ENCODE measurements around the gene BTNL3. TPM values are rescaled to one million over a fixed set of nuclear protein-coding genes. Genes with fewer than 3 reads are reported as not detected.

The BTNL3 gene
- total RNA-seq, 1 donor from 2014 or later: not detected

DNA sequence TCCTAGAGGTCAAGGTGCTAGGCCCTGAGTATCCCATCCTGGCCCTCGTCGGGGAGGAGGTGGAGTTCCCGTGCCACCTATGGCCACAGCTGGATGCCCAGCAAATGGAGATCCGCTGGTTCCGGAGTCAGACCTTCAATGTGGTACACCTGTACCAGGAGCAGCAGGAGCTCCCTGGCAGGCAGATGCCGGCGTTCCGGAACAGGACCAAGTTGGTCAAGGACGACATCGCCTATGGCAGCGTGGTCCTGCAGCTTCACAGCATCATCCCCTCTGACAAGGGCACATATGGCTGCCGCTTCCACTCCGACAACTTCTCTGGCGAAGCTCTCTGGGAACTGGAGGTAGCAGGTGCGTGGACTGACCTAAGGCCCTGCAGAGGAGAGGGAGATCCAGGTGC lies 59.3 kb downstream of the BTNL3 start:
- DNase-seq (ENCODE audit: low spot score): peak; percentile 29

DNA sequence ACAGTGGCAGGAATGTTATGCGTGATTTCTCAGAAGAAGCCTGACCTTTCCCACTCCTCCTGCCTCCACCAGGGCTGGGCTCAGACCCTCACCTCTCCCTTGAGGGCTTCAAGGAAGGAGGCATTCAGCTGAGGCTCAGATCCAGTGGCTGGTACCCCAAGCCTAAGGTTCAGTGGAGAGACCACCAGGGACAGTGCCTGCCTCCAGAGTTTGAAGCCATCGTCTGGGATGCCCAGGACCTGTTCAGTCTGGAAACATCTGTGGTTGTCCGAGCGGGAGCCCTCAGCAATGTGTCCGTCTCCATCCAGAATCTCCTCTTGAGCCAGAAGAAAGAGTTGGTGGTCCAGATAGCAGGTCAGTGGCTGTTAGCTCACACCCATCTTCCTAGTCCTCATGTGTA lies 61.4 kb downstream of the BTNL3 start:
- DNase-seq (ENCODE audit: low spot score): peak; percentile 19

GRCh38 chr5:181051841-181052671 lies 63.4 kb downstream of the BTNL3 start:
- DNase-seq (ENCODE audit: low spot score): peak; percentile 27

GRCh38 chr5:181052672-181053487 lies 64.2 kb downstream of the BTNL3 start:
- DNase-seq (ENCODE audit: low spot score): peak; percentile 39

DNA sequence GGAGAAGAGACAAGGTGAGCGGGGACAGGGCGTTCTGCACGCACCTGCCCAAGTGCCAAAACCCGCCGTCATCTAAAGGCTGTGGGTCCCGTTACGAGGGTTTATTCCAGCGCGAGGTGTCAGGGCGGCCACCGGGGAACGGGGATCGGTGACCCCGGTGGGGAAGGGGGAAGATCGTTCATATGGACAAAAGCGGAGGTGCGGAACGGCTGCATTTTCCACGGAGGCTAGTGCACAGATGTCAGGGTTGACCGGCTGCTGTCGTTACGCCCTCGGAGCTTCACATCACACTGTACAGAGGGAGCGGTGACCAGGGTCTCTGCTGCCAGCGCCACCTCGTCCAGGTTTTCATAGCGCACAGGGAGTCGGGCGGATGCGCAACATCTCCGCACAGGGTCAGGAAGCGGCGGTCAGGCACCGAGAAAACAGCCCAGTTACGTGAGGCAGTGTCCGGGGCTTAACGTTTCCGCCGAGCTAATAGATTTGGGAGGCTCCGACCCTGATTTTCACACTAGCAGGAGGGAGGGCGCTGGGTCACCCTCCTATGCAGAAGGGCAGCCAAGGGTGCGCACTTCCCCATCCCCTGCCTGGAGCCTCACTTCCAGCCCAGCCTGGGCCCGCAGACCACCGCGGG lies 65.0 kb downstream of the BTNL3 start:
- peak; percentile 43 for DNase-seq (ENCODE audit: low spot score)

DNA sequence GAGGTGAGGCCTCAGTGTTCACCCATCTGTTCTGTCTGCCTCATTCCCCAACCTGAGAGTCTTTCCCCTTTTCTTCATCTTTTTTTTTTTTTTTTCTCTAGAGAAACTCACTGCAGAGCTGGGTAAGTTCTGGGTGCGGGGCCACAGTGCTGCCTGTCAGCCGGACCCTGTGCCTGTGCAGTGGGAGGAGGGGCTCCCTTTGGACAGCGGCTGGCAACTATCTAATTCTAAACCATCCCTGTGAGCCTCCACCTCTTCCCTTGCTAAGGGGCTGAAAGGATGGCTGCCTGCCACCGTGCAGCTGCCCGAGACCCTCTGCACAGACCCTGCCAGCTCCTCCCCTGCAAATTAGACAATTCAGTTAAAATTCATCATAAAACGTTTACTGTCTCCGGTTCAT lies 65.5 kb downstream of the BTNL3 start:
- no peak for DNase-seq (ENCODE audit: low spot score)

DNA sequence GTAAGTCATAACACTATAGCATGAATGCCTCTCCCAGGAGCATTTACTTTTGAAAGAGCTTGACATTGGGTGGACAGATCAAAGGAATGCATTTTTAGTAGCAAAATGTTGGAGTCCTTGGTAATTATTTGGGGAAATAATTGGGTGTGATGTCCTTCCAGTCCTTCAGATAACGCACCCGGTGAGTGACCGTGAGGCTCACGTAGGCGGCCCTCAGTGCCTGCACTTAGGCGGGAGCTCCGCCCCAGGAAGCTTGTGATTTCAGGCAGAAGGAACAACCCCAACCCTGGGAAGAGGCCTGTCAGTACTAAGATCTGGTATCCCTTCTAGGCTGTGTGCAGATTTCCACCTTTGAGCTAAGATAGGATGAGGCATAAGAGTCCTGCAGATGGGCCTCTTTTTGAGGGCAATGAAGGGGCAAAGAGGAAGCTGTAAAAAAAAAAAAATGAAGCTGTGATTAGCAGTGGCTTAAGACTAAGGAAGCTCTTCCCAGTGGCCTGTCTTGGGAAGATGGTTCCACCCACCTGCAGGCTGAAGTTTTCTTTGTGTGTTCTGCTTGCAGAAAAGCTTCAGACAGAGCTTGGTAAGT lies 66.3 kb downstream of the BTNL3 start:
- DNase-seq (ENCODE audit: low spot score): peak; percentile 34

Other genes starting within 250 kb of the BTNL3 start
- gene OR2Y1, start 248.8 kb upstream of the BTNL3 start, total RNA-seq: not detected
- gene MGAT1, start 186.0 kb upstream of the BTNL3 start, total RNA-seq: 151 TPM
- gene ZFP62, start 127.6 kb upstream of the BTNL3 start, total RNA-seq: 44.8 TPM
- not detected for gene BTNL8, start 89.7 kb upstream of the BTNL3 start, total RNA-seq
- gene BTNL9, start 51.4 kb downstream of the BTNL3 start, total RNA-seq: 26.0 TPM
- not detected for gene OR2V1, start 142.3 kb downstream of the BTNL3 start, total RNA-seq
- gene OR2V2, start 158.7 kb downstream of the BTNL3 start, total RNA-seq: not detected
- 3.0 TPM for gene TRIM7, start 216.3 kb downstream of the BTNL3 start, total RNA-seq
- 34.5 TPM for gene TRIM41, start 234.4 kb downstream of the BTNL3 start, total RNA-seq

All from ureter (tissue), 1 donor.